Mucosa of gallbladder (tissue), 1 donor: ENCODE results near the gene C7. TPM values are rescaled to one million over a fixed set of nuclear protein-coding genes. Genes with fewer than 3 reads are reported as not detected.
"Not testable (repeated sequence)": the region's sequence is repeated elsewhere in the genome, so short reads cannot be mapped to it uniquely, and the experiment has no call there.

Experiments used
- DNase-seq: peaks from one replicate; pipeline ENCODE4 v3.0.0-alpha.2; 2020; ENCODE audit warnings: low spot score
- total RNA-seq: library from RNA; stranded (reverse); gene quantifications from one replicate; pipeline ENCODE4 v1.2.1, GENCODE V29; 2021
- donor health status: DM: no; HTN: no; CAD: no.

Gene C7
- 355 TPM for total RNA-seq

- DNase-seq = no peak
Measured at GRCh38 chr5:40909264-40909663, at the start of gene C7. Gene C7 (plus strand): TSS chr5:40909497. CDS start chr5:40909611, 114 bp downstream.

GRCh38 chr5:40860711-40861110, 48.6 kb upstream of the C7 start:
- DNase-seq = no peak

DNA sequence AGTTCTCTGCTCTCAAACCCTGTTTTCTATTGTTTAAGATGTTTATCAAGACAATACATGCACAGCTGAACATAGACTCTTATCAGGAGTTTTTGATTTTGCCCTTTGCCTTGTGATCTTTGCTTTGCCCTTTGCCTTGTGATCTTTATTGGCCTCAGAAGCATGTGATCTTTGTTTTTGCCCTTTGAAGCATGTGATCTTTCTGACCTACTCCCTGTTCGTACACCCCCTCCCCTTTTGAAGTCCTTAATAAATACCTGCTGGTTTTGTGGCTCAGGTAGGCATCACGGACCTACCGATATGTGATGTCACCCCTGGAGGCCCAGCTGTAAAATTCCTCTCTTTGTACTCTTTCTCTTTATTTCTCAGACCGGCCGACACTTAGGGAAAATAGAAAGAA, 44.3 kb upstream of the C7 start:
- not testable (repeated sequence) for DNase-seq

DNA sequence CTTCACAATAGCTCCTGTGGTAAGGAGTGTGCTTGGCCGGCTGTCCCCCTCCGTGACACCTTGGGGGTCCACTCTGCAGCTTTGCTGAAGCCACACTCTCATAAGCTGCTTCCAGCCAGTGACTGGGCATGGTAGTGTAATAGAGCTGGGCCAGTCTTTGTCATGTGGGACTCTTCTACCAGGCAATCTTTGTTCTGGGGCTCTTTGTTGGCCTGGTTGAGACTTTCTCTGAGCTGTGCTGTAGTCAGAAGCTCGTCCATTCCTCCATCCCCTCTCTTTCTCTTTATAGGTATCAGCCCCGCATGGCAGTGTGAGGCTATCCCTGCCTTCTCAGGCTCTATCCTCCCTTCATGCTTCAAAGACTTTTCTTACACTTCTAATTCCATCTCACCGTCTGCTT, 42.5 kb upstream of the C7 start:
- no peak for DNase-seq

DNA sequence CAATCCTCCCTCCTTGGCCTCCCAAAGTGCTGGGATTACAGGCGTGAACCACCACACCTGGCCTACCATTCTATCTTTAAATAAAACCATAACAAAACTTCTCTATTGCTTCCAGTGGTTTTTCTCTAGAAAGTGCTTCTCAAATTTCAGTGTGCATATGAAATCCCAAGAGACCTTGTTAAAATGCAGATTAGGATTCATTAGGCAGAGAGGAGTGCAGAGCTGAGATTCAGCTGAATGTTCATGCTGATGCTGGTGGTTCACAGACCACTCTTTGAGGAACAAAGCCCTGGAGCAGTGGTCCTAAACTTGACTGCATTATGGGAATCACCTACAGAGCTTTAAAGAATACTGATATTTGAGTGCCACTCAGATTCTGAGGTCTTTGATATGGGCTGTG, 39.9 kb upstream of the C7 start:
- DNase-seq = no peak

GRCh38 chr5:40871177-40871576, 38.1 kb upstream of the C7 start:
- DNase-seq = no peak

DNA sequence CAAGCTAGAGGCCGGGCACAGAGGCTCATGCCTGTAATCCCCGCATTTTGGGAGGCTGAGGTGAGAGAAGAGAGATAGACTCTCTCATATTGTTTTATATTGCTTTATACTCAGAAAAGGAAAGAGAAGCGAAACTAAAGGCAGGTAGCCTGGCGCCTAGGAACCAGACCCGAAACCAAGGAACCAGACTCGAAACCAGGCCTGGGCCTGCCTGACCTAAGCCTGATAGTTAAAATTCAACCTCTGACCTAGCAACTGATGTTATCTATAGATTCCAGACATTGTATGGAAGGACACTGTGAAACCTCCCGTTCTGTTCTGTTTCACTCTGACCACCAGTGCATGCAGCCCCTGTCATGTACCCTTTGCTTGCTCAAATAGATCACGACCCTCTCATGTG, 37.0 kb upstream of the C7 start:
- not testable (repeated sequence) for DNase-seq

DNA sequence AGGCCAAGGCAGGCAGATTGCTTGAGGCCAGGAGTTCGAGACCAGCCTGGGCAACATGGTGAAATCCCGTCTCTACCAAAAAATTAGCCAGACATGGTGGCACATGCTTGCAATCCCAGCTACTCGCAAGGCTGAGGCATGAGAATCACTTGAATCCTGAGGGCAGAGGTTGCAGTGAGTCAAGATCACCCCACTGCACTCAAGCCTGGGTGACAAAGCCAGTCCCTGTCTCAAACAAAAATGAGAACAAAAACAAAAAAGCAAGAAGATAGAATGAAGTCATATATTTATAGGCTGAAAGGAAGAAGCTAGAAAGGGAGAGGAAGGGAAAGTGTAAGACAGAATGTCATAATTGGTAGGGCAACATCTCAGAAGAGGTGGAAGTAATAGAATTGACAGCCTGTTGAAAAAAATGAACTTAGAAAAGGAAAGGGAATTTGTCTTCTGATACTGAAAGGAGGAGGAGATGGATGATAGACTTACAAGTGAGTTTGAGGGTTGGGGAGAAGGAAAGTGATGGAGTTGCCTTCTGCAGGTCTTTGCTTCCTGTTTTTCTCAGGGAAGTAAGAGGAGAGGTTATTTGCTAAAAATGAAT, 35.9 kb upstream of the C7 start:
- no peak for DNase-seq

DNA sequence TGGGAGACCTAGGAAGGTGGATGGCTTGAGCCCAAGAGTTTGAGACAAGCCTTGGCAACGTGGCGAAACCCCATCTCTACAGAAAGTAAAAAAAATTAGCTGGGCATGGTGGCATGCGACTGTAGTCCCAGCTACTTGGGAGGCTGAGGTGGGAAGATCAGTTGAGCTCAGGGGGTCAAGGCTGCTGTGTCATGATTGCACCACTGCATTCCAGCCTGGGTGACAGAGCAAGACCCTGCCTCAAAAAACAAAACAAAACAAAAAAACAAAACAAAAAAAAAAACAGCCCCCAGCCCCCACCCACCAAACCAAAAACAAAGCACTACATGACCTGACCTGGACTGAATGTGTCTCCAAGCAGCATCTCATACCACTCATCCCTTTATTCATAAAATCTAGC, 33.3 kb upstream of the C7 start:
- DNase-seq = no peak

DNA sequence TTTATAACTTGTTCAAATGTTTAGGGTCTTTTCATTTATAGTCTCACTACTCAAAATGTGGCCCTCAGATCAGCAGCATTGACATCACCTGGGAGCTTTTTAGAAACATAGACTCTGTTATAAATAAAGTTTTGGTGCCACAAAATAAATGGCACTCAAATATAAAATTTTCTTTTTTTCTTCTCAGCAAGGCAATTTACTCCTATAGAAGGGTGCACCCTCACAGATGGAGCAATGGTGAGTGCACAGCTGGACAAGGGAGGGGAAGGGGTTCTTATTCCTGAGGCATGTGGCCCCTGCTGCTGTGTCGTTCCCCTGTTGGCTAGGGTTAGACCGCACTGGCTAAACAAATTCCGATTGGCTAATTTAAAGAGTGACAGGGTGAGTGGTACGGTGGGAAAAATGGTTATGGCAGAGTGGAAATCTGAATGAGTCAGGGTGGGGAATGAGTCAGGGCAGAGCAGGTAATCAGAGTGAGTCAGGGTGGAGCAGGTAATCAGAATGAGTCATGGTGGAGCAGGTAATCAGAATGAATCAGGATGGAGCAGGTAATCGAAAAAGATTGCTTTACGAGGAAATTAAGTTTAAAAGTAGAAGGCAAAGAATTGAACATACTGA, 31.8 kb upstream of the C7 start:
- no peak for DNase-seq

DNA sequence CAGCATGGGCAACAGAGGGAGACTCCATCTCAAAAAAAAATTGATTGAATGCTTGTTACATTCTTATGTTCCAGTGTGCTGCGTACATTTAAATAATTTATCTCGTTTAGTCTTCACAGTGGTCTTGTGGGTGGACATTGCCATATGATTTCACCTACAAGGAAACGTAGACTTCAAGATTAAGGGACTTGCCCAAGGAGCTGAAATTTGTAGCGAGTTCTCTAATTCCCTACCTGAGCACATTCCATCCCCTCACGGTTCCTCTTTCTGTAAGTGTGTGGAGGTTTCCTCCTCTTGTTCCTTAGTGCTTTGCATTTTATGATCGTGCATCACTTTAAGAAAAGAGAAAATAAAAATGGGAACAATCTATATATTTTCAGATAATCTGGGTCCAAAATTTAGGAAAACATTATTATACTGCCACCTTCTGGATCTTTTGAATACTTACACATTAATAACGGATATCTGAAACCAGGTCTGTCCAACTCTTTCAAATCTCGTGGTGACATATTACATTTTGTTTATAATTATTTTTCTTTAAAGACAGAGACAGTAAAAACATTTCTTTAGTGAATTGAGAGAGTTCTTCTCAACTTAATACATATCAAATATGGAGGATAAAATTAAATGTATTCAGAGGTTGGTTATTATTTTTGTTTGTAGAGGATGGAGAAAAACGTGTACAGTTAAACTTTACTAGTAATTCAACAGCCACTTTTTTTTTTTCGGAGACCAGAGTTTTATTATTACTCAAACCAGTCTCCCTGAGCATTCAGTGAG, 29.9 kb upstream of the C7 start:
- no peak for DNase-seq

DNA sequence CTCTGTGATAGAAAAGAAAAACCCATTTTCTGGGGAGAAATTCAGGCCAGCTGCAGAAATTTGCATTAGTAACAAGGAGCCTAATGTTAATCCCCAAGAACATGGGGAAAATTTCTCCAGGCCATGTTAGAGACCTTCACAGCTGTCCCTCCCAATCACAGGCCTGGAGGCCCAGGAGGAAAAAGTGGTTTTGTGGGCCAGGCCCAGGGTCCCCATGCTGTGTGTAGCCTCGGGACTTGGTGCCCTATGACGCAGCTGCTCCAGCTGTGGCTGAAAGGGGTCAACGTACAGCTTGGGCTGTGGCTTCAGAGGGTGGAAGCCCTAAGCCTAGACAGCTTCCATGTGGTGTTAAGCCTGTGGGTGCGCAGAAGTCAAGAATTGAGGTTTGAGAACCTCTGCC, 27.0 kb upstream of the C7 start:
- DNase-seq = no peak

DNA sequence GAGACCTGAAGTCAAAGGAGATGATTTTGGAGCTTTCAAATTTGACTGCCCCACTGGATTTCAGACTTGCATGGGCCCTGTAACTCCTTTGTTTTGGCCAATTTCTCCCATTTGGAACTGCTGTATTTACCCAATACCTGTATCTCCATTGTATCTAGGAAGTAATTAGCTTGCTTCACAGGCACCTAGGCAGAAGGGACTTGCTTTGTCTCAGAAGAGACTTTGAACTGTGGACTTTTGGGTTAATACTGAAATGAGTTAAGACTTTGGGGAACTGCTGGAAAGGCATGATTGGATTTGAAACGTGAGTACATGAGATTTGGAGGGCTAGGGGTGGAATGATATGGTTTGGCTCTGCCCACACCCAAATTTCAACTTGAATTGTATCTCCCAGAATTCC, 26.2 kb upstream of the C7 start:
- not testable (repeated sequence) for DNase-seq

- peak; percentile 72 for DNase-seq
Measured at GRCh38 chr5:40895440-40896425, 13.6 kb upstream of the C7 start.

- peak; percentile 79 for DNase-seq
Measured at GRCh38 chr5:40904205-40904993, 4.9 kb upstream of the C7 start.

DNA sequence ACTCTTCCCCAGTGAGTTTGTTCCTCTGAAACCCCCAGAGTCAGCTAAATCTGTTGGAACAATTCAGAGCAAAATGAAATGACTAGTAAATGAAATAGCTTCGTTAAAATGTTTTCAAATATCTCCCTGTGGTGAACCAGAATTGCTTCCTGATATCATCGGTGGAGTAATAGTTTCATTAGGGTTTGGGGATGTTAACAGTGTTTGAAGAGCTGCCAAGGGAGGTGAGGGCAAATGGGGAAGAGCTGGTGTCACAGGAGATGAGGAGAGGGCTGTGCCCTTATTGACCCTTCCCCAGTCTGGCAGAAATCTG, 4.3 kb upstream of the C7 start:
- DNase-seq = no peak

DNA sequence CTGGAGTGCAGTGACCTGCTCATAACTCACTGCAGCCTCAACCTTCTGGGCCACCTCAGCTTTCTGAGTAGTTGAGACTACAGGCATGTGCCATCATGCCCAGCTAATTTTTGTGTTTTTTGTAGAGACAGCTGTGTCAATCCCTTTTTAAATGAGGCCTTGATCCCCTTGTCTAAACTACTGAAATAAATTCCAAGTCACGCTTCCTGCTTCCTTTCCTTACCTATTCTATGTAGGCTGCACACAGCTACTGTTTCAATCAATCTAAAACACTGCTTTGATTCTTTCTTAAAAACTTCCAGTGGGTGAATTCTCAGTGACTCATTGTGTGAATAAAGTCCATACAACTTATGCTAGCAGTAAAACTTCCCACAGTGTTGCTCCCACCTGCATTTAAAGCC, 2.9 kb upstream of the C7 start:
- no peak for DNase-seq

GRCh38 chr5:40909723-40910122, 426 bp downstream of the C7 start:
- no peak for DNase-seq

GRCh38 chr5:40911266-40911665, 2.0 kb downstream of the C7 start:
- no peak for DNase-seq

DNA sequence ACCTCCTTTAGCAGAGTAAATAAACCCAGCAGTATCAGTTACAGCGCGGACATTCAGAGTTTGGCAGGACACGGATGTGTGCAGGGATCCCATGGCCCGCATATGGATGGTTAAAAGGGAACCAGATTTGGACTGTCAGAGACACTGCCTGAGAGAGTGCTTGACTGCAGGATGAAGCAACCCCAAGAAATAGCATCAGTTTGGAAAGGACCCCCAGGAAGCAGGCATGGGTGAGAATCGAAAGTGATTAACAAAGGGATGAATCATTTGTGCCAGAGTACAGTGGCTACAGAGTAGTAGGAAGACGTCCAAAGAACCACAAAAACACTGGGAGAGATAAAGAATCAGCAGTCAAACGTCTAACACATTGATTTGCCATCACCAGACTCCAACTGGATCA, 5.5 kb downstream of the C7 start:
- DNase-seq = no peak

DNA sequence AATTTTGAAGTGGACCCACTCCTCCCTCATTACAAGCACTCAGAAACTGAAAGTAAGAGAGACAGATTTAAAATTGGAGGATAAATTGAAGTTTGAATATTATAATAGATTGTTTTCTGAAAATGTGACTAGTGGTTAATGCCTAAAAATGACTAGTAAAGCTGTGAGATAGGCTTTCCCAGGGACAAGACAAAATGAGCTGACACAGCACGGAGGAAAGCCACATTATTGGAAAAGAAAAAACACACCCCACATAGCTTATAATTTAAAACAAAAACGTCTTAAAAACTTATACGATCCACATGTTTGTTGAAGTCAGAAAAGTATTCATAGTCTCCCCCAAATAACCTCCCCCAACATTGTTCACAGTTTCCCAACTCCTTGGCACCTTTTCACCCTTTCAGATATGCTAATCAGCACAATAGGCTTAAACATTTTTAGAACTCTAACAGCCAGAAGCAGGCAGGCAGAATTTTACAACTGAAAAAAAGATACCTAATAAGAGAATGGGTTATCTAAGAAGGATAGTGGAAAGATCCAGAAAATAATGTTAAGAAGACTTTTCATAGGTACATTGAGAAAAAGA, 6.1 kb downstream of the C7 start:
- DNase-seq = no peak
